Measurements from ENCODE around the gene GAL3ST2. TPM values are rescaled to one million over a fixed set of nuclear protein-coding genes. Genes with fewer than 3 reads are reported as not detected.

GAL3ST2 gene
- total RNA-seq, 1 donor from 2014 or later = not detected

- DNase-seq (ENCODE audit: low read depth) = no peak
- TF ChIP-seq EZH2 (IDR thresholded peaks at IDR 0.05; ENCODE audit: insufficient read depth, low read length) (no peak), CTCF (IDR thresholded peaks at IDR 0.05; ENCODE audit: insufficient read depth, low read depth, low read length) (no peak)
- Histone ChIP-seq H3K36me3 (ENCODE audit: insufficient read depth, low read length) (no peaks in the 10 kb centered on the region), H3K4me1 (ENCODE audit: insufficient read depth, low read length) (no peaks in the 10 kb centered on the region), H3K4me2 (ENCODE audit: low read length) (no peak overlapping the region), H3K79me2 (ENCODE audit: insufficient read depth, low read length) (no peaks in the 10 kb centered on the region), H3K27ac (ENCODE audit: low read depth, low read length) (no peak overlapping the region), H4K20me1 (ENCODE audit: insufficient read depth, low read length) (no peaks in the 10 kb centered on the region), H3K9me3 (ENCODE audit: insufficient read depth, low read depth, low read length) (no peaks in the 10 kb centered on the region), H3K27me3 (ENCODE audit: insufficient read depth, low read length) (no peaks in the 10 kb centered on the region), H3K4me3 (ENCODE audit: insufficient read depth, low read depth, low read length) (no peak overlapping the region), H3K9ac (ENCODE audit: low read length) (no peak overlapping the region), H2AFZ (ENCODE audit: low read depth, low read length) (no peak overlapping the region)
- H3K4me1 Mint-ChIP-seq (ENCODE audit: low read depth, unreplicated experiment) = no peaks in the 10 kb centered on the region
- no peak for FAIRE-seq
- no peak overlapping the region for H3K27ac Mint-ChIP-seq (ENCODE audit: unreplicated experiment)
- no peaks in the 10 kb centered on the region for H3K9me3 Mint-ChIP-seq (ENCODE audit: unreplicated experiment)
- H3K27me3 Mint-ChIP-seq (ENCODE audit: low read depth, unreplicated experiment) = peaks cover 3% of the 10 kb centered on the region
- no peak overlapping the region for H3K4me3 Mint-ChIP-seq (ENCODE audit: unreplicated experiment)
- H3K36me3 Mint-ChIP-seq (ENCODE audit: low read depth, unreplicated experiment) = peaks cover 28% of the 10 kb centered on the region
These were observed 23.1 kb upstream of the GAL3ST2 start for GRCh38 chr2:241753493-241753892.

- no peak overlapping the region for H3K9ac ChIP-seq (ENCODE audit: low read length)
- Mint-ChIP-seq H3K4me1 (ENCODE audit: low read depth, unreplicated experiment) (no peaks in the 10 kb centered on the region), H3K36me3 (ENCODE audit: low read depth, unreplicated experiment) (peaks cover 26% of the 10 kb centered on the region), H3K27ac (ENCODE audit: unreplicated experiment) (no peak overlapping the region), H3K9me3 (ENCODE audit: unreplicated experiment) (no peaks in the 10 kb centered on the region), H3K27me3 (ENCODE audit: low read depth, unreplicated experiment) (peaks cover 3% of the 10 kb centered on the region), H3K4me3 (ENCODE audit: unreplicated experiment) (no peak overlapping the region)
- H3K79me2 ChIP-seq (ENCODE audit: insufficient read depth, low read length) = no peaks in the 10 kb centered on the region
- no peak overlapping the region for H3K27ac ChIP-seq (ENCODE audit: low read depth, low read length)
- no peaks in the 10 kb centered on the region for H3K4me1 ChIP-seq (ENCODE audit: insufficient read depth, low read length)
- no peak overlapping the region for H2AFZ ChIP-seq (ENCODE audit: low read depth, low read length)
- no peak overlapping the region for H3K4me2 ChIP-seq (ENCODE audit: low read length)
- no peak overlapping the region for H3K4me3 ChIP-seq (ENCODE audit: insufficient read depth, low read depth, low read length)
- H3K9me3 ChIP-seq (ENCODE audit: insufficient read depth, low read depth, low read length) = no peaks in the 10 kb centered on the region
- DNase-seq (ENCODE audit: low read depth) (no peak), FAIRE-seq (no peak)
- no peaks in the 10 kb centered on the region for H4K20me1 ChIP-seq (ENCODE audit: insufficient read depth, low read length)
- H3K27me3 ChIP-seq (ENCODE audit: insufficient read depth, low read length) = no peaks in the 10 kb centered on the region
- TF ChIP-seq EZH2 (IDR thresholded peaks at IDR 0.05; ENCODE audit: insufficient read depth, low read length) = no peak
- no peak for TF ChIP-seq CTCF (IDR thresholded peaks at IDR 0.05; ENCODE audit: insufficient read depth, low read depth, low read length)
- H3K36me3 ChIP-seq (ENCODE audit: insufficient read depth, low read length) = no peaks in the 10 kb centered on the region
These were observed 22.6 kb upstream of the GAL3ST2 start for GRCh38 chr2:241754042-241754441.

GRCh38 chr2:241755166-241755565 is 21.5 kb upstream of the GAL3ST2 start:
- Mint-ChIP-seq H3K4me1 (ENCODE audit: low read depth, unreplicated experiment) (no peaks in the 10 kb centered on the region), H3K9me3 (ENCODE audit: unreplicated experiment) (peaks cover 6% of the 10 kb centered on the region), H3K27ac (ENCODE audit: unreplicated experiment) (no peak overlapping the region), H3K4me3 (ENCODE audit: unreplicated experiment) (no peak overlapping the region), H3K27me3 (ENCODE audit: low read depth, unreplicated experiment) (peaks cover 3% of the 10 kb centered on the region), H3K36me3 (ENCODE audit: low read depth, unreplicated experiment) (peaks cover 26% of the 10 kb centered on the region)
- FAIRE-seq (no peak), DNase-seq (ENCODE audit: low read depth) (no peak)
- no peaks in the 10 kb centered on the region for H3K9me3 ChIP-seq (ENCODE audit: insufficient read depth, low read depth, low read length)
- no peak overlapping the region for H3K4me3 ChIP-seq (ENCODE audit: insufficient read depth, low read depth, low read length)
- no peaks in the 10 kb centered on the region for H3K79me2 ChIP-seq (ENCODE audit: insufficient read depth, low read length)
- TF ChIP-seq CTCF (IDR thresholded peaks at IDR 0.05; ENCODE audit: insufficient read depth, low read depth, low read length) = no peak
- no peak for TF ChIP-seq EZH2 (IDR thresholded peaks at IDR 0.05; ENCODE audit: insufficient read depth, low read length)
- H3K9ac ChIP-seq (ENCODE audit: low read length) = no peak overlapping the region
- no peaks in the 10 kb centered on the region for H3K4me1 ChIP-seq (ENCODE audit: insufficient read depth, low read length)
- H3K27me3 ChIP-seq (ENCODE audit: insufficient read depth, low read length) = no peaks in the 10 kb centered on the region
- no peak overlapping the region for H2AFZ ChIP-seq (ENCODE audit: low read depth, low read length)
- H3K27ac ChIP-seq (ENCODE audit: low read depth, low read length) = no peak overlapping the region
- H4K20me1 ChIP-seq (ENCODE audit: insufficient read depth, low read length) = peaks cover 5% of the 10 kb centered on the region
- H3K36me3 ChIP-seq (ENCODE audit: insufficient read depth, low read length) = no peaks in the 10 kb centered on the region
- no peak overlapping the region for H3K4me2 ChIP-seq (ENCODE audit: low read length)
